GM19328 (cell line): ENCODE results near the gene TOR1AIP1.
"Not testable (repeated sequence)": the region's sequence is repeated elsewhere in the genome, so short reads cannot be mapped to it uniquely, and the experiment has no call there.

Source experiments
- ATAC-seq: cut with Tn5 transposase; IDR thresholded peaks from one replicate; pipeline ENCODE4 v1.9.1; 2021; ENCODE audit warnings: mild to moderate bottlenecking, moderate library complexity; ENCODE audit not compliant: unreplicated experiment

Gene TOR1AIP1

GRCh38 chr1:179882253-179883039 is at the start of gene TOR1AIP1:
TOR1AIP1 (plus strand) TSS chr1:179882285; CDS start chr1:179882503, 218 bp downstream.
- peak; percentile 77 for ATAC-seq

GRCh38 chr1:179836686-179837445 is 45.2 kb upstream of the TOR1AIP1 start:
- not testable (repeated sequence) for ATAC-seq

- no peak for ATAC-seq
Observed at GRCh38 chr1:179840107-179840506, 42.0 kb upstream of the TOR1AIP1 start.

GRCh38 chr1:179848233-179848632 is 33.9 kb upstream of the TOR1AIP1 start:
- ATAC-seq: no peak

GRCh38 chr1:179853102-179853501 is 29.0 kb upstream of the TOR1AIP1 start:
- ATAC-seq: no peak

GRCh38 chr1:179855831-179856230 is 26.3 kb upstream of the TOR1AIP1 start:
- ATAC-seq: not testable (repeated sequence)

- no peak for ATAC-seq
Observed at GRCh38 chr1:179856296-179856695, 25.8 kb upstream of the TOR1AIP1 start.

- ATAC-seq: no peak
Observed at GRCh38 chr1:179857009-179857408, 25.1 kb upstream of the TOR1AIP1 start.

- ATAC-seq: no peak
Observed at GRCh38 chr1:179860652-179861051, 21.4 kb upstream of the TOR1AIP1 start.

- no peak for ATAC-seq
Observed at GRCh38 chr1:179865377-179865776, 16.7 kb upstream of the TOR1AIP1 start.

- ATAC-seq: no peak
Observed at GRCh38 chr1:179866616-179867015, 15.5 kb upstream of the TOR1AIP1 start.

- ATAC-seq: no peak
Observed at GRCh38 chr1:179867493-179868330, 14.4 kb upstream of the TOR1AIP1 start.

GRCh38 chr1:179870870-179871269 is 11.2 kb upstream of the TOR1AIP1 start:
- ATAC-seq: no peak

- no peak for ATAC-seq
Observed at GRCh38 chr1:179871940-179872339, 10.1 kb upstream of the TOR1AIP1 start.

GRCh38 chr1:179872558-179872957 is 9.5 kb upstream of the TOR1AIP1 start:
- no peak for ATAC-seq

- no peak for ATAC-seq
Observed at GRCh38 chr1:179873438-179873851, 8.6 kb upstream of the TOR1AIP1 start.

GRCh38 chr1:179875596-179876299 is 6.3 kb upstream of the TOR1AIP1 start:
- ATAC-seq: no peak

GRCh38 chr1:179876300-179876715 is 5.8 kb upstream of the TOR1AIP1 start:
- no peak for ATAC-seq

GRCh38 chr1:179877586-179878265 is 4.4 kb upstream of the TOR1AIP1 start, which contains the start of gene TOR1AIP2:
TOR1AIP2 (minus strand) TSS chr1:179877803; CDS start chr1:179852665, 25,138 bp downstream.
- peak; percentile 52 for ATAC-seq

GRCh38 chr1:179879797-179880196 is 2.3 kb upstream of the TOR1AIP1 start:
- ATAC-seq: no peak
